Measurements from ENCODE around the gene EPS8L3.
"Not testable (repeated sequence)": the region's sequence is repeated elsewhere in the genome, so short reads cannot be mapped to it uniquely, and the experiment has no call there.

Gene EPS8L3

GRCh38 chr1:109762821-109763645, 690 bp downstream of the EPS8L3 start:
- no peak for DNase-seq

- no peak for DNase-seq
These were observed 1.6 kb downstream of the EPS8L3 start for GRCh38 chr1:109762039-109762585.

- DNase-seq: peak; percentile 53
These were observed 2.3 kb downstream of the EPS8L3 start for GRCh38 chr1:109761227-109762038.

- DNase-seq: no peak
These were observed 3.0 kb downstream of the EPS8L3 start for GRCh38 chr1:109760581-109761226.

DNA sequence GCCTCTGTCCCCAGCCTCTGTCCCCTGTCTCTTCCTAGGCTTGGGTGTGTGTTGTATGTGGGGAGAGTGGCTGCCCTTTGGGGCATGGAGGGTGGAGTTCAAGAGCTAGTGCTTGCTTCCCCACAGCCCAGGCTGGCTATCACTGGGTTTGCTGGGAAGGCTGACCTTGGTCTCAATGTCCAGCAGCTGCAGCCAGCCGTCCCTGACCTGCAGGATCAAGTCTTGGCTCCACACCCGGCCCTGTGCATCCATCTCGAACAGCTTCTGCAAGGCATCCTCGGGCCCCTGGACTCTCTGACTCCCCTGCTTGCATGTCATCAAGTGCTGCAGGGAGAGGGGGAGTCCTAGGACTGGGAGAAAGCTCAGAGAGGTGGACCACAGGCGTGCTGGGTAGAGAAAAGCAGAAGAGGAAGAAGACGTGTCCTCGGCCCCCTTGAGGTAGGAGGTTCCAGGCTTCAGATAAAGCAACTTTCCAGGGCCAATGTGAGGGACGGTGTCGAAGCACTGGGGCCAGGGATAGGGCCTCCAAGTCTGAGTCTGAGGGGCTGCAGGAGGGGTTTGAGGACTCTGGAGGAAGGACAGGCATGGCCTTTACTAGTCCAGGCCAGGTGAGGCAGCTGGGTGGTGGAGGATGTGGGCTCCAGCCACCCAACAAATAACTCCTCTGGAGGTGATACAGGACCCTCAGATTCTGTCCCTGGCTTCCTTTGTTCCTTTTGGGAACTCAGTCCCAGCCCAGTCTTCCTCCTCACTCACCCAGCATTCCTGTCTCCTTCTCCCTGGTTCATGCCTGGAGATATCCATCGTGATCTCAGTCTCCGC, 4.0 kb downstream of the EPS8L3 start:
- DNase-seq: no peak

DNA sequence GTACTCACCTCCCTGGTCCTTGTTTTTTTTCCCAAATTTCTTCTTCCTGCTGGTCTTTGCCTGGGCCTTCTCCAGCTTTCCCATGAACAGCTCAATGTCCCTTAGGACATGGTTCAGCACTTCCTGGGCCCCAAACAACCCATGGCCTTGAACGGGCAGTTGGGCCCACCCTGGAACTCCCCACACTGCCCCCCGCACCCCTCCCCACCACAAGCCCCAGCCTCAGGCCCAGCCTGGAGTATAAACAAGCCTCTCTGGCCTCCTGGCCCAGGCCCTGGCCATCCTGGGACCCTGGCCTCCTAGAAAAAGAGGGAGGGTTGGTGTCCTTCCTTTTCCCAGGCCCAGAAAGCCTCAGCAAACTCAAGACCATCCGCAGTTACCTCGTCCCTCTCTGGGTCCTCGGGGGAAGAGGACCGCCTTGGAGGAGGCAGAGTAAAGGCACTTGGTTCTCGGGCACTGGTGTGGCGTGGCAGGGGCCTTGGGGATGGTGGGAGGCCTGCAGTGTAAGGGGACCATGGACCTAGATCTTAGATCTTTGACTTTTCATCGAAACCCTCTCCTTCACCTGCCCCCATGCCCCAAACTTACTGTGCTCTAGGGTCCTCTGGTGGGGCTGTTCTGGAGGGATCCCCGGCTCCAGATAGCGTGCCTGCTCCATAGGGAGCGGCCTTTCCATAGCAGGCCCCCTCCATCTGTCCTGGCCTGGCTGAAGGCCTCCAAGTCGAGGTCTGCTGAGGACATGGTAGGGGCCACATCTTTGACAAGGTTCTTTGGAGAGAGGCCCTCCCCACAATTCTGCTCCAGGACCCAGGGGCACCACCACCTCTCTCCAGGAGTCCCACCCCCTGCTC, 5.6 kb downstream of the EPS8L3 start:
- no peak for DNase-seq

- DNase-seq: no peak
These were observed 6.7 kb downstream of the EPS8L3 start for GRCh38 chr1:109756848-109757521.

DNA sequence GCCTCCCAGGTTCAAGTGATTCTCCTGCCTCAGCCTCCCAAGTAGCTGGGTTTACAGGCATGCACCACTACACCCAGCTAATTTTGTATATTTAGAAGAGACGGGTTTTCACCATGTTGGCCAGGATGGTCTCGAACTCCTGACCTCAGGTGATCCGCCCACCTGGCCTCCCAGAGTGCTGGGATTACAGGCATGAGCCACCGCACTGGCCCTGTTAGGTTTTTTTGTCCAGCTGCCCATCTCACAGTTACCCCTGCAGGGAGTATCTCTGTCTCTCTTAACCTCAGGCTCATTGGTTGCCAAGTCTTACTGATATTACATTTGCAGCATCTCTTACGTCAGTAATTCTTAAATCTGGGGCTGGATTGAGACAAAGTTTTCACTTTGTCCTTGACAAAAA, 7.4 kb downstream of the EPS8L3 start:
- DNase-seq: not testable (repeated sequence)

DNA sequence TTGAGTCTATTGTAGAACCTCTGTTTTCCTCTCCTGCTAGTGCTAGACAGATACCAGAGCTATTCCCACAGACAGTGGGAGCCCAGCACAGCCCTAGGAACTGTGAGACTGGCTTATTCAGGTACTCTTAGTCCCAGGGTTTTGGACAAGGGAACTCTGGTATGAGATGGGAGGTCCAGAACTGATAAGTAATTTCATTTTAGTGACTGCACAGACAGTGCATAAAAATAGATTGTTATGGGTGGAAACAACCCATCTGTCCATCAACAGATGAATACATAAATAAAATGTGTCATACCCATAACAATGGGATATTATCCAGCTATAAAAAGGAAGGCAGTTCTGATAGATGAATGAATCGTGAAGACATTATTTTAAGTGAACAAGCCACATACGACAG, 9.0 kb downstream of the EPS8L3 start:
- DNase-seq: no peak

- DNase-seq: no peak
These were observed 12.0 kb downstream of the EPS8L3 start for GRCh38 chr1:109751531-109752260.

DNA sequence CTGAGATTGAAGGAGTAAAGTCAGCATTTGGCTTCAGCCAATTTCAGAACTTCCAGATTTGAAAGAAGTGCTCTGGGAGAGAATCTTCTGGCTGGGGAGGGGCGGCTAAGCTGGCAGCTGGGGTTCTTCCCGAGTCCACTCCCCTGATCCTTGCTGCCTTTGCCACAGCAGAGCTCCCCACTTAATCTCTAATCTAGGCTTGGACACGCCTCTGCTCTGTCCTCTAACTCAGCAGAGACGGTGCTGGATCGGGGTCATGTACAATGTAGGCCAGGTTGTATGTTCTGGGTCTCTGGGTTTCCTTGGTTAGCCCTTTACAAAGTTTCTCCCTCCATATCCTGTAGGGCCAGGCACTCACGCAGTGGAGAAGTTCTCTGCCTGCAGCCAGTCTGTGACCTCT, 12.8 kb downstream of the EPS8L3 start:
- DNase-seq: peak; percentile 27

- DNase-seq: no peak
These were observed 13.4 kb downstream of the EPS8L3 start for GRCh38 chr1:109750241-109750882.

GRCh38 chr1:109749221-109749620, 14.5 kb downstream of the EPS8L3 start:
- DNase-seq: no peak

DNA sequence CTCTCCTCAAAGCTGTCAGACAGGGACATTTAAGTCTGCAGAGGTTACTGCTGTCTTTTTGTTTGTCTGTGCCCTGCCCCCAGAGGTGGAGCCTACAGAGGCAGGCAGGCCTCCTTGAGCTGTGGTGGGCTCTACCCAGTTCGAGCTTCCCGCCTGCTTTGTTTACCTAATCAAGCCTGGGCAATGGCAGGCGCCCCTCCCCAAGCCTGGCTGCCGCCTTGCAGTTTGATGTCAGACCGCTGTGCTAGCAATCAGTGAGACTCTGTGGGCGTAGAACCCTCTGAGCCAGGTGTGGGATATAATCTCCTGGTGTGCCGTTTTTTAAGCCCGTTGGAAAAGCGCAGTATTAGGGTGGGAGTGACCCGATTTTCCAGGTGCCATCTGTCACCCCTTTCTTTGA, 15.4 kb downstream of the EPS8L3 start:
- DNase-seq: not testable (repeated sequence)

DNA sequence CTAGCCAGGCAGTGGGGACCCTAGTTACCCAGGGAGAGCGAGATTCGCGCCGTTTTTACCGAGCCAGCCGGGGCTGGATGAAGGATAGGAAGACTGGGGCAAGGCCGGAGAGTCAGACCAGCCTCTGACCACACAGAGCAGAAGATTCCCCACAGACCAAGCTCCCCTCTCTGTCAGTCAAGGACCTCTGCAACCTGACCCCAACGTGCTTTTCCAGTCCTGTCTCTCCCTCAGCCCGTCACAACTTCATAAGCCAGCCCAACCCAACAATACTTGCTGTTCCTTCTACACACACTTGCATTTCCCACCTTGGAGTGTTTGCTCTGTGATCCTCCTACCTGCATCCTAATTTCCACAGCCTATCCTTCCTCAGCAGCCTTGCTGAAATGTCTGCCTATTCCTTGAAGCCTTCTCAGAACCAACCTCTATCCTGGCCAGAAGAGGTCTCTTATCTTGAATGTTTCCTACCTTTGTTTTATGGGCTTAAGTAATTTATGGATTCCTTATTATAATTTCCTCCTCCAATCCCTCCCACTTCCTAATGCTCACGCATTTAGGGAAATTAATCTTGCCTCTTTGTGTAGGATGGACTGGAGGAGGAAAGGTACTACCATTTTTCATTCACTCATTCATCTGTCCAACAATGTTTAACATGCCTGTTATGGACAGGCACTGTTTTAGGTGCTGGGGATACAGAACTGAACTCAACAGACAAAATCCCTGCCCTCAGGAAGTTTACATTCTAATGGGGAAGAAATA, 22.9 kb downstream of the EPS8L3 start, which contains the start of gene GSTM3:
TSS of gene GSTM3 (minus strand) at position 424 of the 759 bp plus-strand sequence. CDS start 751 bp downstream, outside the sequence.
- no peak for DNase-seq

DNA sequence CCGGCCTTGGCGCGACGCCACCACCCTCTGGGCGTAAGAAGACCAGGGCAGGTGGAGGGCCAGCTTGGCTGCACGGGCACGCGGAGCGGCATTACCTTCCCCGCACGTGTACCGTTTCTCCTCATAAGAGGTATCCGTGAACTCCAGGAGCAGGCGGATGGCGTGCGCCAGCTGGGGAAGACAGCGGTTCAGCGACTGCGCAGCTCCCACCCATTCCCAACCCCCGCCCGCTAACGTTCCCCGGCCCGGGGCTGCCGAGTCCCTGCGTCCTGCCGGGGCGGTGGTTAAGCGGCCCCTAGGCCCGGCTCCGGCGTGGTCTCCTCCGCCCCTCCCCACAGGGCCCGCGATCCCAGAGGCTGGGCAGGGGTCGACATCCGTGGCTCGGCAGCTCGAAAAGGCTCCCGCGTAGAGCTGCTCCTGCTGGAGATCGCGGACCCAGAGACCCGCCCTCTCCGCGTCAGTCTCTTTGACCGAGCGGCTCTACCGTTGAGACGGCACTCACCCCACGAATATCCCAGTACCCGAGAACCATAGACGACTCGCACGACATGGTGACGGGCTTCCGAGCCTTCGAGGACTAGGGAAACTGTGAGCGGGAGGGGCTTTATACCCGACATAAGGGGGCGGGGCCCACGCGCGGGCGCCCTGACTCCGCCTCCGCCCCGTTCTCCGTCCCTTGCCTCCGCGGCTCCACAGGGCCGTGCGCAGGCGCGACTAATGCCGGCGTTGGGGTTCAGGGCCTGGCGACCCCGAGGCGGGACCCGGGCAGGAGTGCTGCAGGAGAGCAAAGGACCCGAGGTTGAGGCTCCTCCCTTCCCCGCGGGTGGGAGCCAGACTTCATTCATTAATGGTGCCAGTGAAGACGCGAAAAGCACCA, 23.7 kb downstream of the EPS8L3 start:
- DNase-seq: peak; percentile 85

DNA sequence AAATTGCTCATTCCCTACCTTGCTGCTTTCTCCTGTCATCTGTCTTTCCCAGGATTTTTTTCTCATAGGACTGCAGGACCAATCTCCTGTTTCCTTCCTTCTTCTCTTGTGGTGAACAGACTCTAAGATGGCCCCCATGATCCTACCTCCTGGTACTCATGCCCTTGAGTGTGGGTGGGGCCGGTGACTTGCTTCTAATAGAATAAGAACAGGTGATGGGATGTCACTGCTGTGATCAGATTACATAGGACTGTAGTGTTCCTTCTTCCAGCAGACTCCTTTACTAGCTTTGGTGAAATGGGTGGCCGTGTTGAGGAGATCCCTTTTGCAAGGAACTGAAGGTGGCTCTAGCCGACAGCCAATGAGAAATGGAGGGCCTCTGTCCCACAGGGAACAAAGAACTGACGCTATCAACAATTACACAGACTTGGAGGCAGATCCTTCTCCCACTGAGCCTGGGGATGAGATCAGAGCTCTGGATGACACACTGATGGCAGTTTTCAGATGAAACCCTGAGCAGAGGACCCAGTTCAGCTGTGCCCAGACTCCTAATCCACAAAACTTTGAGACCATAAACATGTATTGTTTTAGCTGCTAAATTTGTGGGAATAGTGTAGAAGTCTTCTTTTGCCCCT, 30.4 kb downstream of the EPS8L3 start:
- DNase-seq: no peak

Data from NCI-H82 (cell line).